Gastroesophageal sphincter (tissue), 4 donors: Measurements from ENCODE around the gene NAPB. TPM values are rescaled to one million over a fixed set of nuclear protein-coding genes. Genes with fewer than 3 reads are reported as not detected.

Experiments used
- ATAC-seq: fragments of 150-250 bp; one replicate; pipeline ENCODE4 v1.9.1; 2016; ENCODE audit warnings: mild to moderate bottlenecking, moderate library complexity
- H3K27ac ChIP-seq, 4 donors: fragments of 200-600 bp; sonication (generic) in 3 of 4; 1 replicate in 3 of 4; 2 replicates in 1 of 4; pipeline ENCODE4 v1.5.1; 2016 to 2019
- H3K27me3 ChIP-seq: fragments of 200-600 bp; sonication (generic); one replicate; pipeline ENCODE4 v1.5.1; 2019
- H3K36me3 ChIP-seq, 2 donors: fragments of 200-600 bp; sonication (generic); one replicate each; pipeline ENCODE4 v1.5.1; 2019; ENCODE audit warnings: control low read depth in 1 of 2
- H3K4me1 ChIP-seq, 3 donors: fragments of 200-600 bp; sonication (generic); 1 replicate in 2 of 3; 2 replicates in 1 of 3; pipeline ENCODE4 v1.5.1; 2016 to 2019; ENCODE audit warnings: control low read depth in 2 of 3
- H3K4me3 ChIP-seq, 2 donors: fragments of 200-600 bp; sonication (generic); one replicate each; pipeline ENCODE4 v1.5.1; 2019; ENCODE audit warnings: mild to moderate bottlenecking in 1 of 2, moderate library complexity in 1 of 2
- H3K9me3 ChIP-seq, 3 donors: fragments of 200-600 bp; sonication (generic); one replicate each; pipeline ENCODE4 v1.5.1; 2017 to 2019; ENCODE audit warnings: control low read depth in 2 of 3
- EP300 ChIP-seq: sonication (generic); formaldehyde crosslinking; IDR thresholded peaks from one replicate; pipeline ENCODE4 v1.6.1; 2017; ENCODE audit warnings: antibody characterized with exemption, mild to moderate bottlenecking
- POLR2A ChIP-seq, 2 donors: fragments of 450-650 bp; IDR thresholded peaks; one replicate each; pipeline ENCODE4 v1.6.1; 2017; ENCODE audit warnings: antibody characterized with exemption in 2 of 2, mild to moderate bottlenecking in 2 of 2, moderate library complexity in 1 of 2
- POLR2AphosphoS5 ChIP-seq: sonication (generic); formaldehyde crosslinking; IDR thresholded peaks from one replicate; pipeline ENCODE4 v1.6.1; 2017; ENCODE audit warnings: antibody characterized with exemption
- WGBS, 2 donors: methylation state at CpG; one replicate each; pipeline ENCODE4 v1.1.5; 2018; ENCODE audit warnings: low coverage in 1 of 2; 5-methylcytosine and 5-hydroxymethylcytosine counted together
- total RNA-seq, 4 donors: library from RNA; depleted of rRNA; stranded (reverse); fragments of >200 nt; gene quantifications; one replicate each; pipeline ENCODE4 v1.1.0, GENCODE V29; 2016
- TF ChIP-seq, protein P1 (sequence below), 4 experiments: fragments of 200-600 bp in 2 of 4; fragments of 450-650 bp in 2 of 4; sonication (generic) in 1 of 4; IDR thresholded peaks; one replicate each; pipeline ENCODE4 v1.5.1; 2017 to 2019; ENCODE audit warnings: antibody characterized with exemption in 4 of 4, mild to moderate bottlenecking in 2 of 4, moderate library complexity in 2 of 4

Gene NAPB
- total RNA-seq, 4 donors from 2014 or later: 14.0 to 20.1 (median 18.1) TPM

DNA sequence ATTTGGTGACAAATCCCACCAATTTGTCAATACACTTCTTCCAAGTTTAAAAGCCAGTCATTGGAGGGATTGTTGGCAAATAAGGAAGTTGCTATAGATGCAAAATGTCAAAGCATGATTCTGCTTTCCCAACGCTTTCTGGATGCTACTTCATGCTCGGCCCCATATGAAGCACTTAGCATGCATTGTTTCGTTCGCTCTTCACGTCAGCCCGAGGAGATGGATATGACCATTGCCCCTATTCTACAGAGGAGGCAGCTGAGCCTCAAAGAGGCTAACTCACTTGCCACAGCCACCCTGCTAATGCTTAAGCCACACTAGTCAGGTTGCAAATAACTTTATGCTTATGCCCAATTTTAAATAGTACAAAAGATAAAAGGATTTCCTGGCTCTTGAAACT is 73.5 kb downstream of the NAPB start:
- no peaks in the 10 kb centered on the region for H3K27me3 ChIP-seq
- H3K4me1 ChIP-seq: peaks cover 0 to 30% (median 11%) of the 10 kb centered on the region in 3 donors
- no peaks in the 10 kb centered on the region for H3K36me3 ChIP-seq
- no peaks in the 10 kb centered on the region for H3K9me3 ChIP-seq
- TF ChIP-seq, protein P1, sequence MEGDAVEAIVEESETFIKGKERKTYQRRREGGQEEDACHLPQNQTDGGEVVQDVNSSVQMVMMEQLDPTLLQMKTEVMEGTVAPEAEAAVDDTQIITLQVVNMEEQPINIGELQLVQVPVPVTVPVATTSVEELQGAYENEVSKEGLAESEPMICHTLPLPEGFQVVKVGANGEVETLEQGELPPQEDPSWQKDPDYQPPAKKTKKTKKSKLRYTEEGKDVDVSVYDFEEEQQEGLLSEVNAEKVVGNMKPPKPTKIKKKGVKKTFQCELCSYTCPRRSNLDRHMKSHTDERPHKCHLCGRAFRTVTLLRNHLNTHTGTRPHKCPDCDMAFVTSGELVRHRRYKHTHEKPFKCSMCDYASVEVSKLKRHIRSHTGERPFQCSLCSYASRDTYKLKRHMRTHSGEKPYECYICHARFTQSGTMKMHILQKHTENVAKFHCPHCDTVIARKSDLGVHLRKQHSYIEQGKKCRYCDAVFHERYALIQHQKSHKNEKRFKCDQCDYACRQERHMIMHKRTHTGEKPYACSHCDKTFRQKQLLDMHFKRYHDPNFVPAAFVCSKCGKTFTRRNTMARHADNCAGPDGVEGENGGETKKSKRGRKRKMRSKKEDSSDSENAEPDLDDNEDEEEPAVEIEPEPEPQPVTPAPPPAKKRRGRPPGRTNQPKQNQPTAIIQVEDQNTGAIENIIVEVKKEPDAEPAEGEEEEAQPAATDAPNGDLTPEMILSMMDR (IDR thresholded peaks at IDR 0.05): no peak
- H3K27ac ChIP-seq: no peak overlapping the region
- 98 to 100% methylated on average over 4 to 6 of the region's 6 CpGs for WGBS, 2 donors
- H3K4me3 ChIP-seq: no peak overlapping the region
- no peak for ATAC-seq

DNA sequence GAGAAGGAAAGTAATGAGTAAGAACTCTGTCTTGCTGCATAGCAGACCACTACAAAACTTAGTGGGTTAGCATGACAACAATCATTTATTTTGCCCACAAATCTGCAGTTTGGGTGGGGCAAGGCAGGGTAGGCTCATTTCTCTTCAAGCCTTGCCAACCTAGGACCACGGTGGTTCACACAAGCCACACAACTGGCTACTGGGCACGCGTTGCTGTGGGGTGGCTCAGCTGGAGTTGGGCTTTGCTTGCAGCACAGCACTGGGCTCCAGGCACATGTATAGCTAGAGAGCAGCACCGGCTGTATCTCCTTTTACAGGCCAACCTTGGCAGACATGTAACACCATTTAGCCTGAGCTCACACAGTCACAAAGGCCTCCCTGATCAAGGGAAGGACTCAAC is 75.3 kb downstream of the NAPB start:
- 100% methylated on average over 3 of the region's 4 CpGs; no CpG with 5 or more reads in 1 of the 2 donors for WGBS, 2 donors

DNA sequence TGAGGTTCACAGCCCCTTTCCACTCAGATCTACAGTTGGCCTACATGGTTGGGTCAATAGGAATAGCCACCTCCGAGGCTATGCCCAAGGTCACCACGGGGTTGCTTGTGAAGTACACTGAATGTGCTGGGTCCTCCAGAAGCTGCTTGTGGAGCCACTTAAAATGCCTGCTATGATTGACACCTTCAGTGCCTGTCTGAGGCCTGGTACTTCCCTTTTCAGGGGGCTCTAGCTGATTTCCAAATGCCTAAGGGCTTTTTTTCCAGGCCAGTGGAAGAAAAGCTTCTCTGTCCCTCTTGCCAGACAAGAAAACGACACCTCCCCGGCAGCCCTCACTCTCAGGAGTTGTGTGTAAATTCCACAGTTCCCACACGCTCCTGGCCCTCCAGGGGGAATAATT is 77.0 kb downstream of the NAPB start:
- Histone ChIP-seq H3K4me1 (peaks cover 0 to 19% (median 3%) of the 10 kb centered on the region in 3 donors), H3K4me3 (no peak overlapping the region), H3K27me3 (peaks cover 7% of the 10 kb centered on the region), H3K27ac (no peak overlapping the region), H3K9me3 (no peaks in the 10 kb centered on the region), H3K36me3 (no peaks in the 10 kb centered on the region)
- TF ChIP-seq, protein P1 (IDR thresholded peaks at IDR 0.05): no peak
- TF ChIP-seq POLR2AphosphoS5 (no peak), EP300 (no peak), POLR2A (IDR thresholded peaks at IDR 0.05) (no peak)
- no peak for ATAC-seq
- WGBS, 2 donors: no CpG with 5 or more reads among the region's 5 CpGs

More for the DNA sequence above, 75.3 kb downstream of the NAPB start:
- Histone ChIP-seq H3K27ac (no peak overlapping the region), H3K4me3 (no peak overlapping the region), H3K4me1 (peaks cover 0 to 13% (median 4%) of the 10 kb centered on the region in 3 donors), H3K9me3 (no peaks in the 10 kb centered on the region), H3K36me3 (no peaks in the 10 kb centered on the region), H3K27me3 (no peaks in the 10 kb centered on the region)
- no peak for ATAC-seq
- TF ChIP-seq, protein P1 (IDR thresholded peaks at IDR 0.05): no peak
- TF ChIP-seq POLR2A (IDR thresholded peaks at IDR 0.05) (no peak), POLR2AphosphoS5 (no peak), EP300 (no peak)

DNA sequence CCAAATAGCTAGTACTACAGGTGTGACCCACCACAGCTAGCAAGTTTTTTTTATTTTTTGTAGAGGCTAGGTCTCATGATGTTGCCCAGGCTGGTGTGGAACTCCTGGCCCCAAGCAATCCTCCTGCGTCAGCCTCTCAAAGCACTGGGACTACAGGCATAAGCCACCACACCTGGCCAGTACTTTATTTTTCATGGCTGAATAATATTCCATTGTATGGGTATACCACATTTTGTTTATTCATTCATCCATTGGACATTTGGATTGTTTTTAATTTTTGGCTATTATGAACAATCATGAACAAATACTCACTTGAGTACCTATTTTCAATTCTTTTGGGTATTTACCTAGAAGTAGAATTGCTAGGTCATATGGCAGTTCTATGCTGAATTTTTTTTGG is 77.7 kb downstream of the NAPB start:
- 88 to 100% methylated on average over 1 of the region's 1 CpG for WGBS, 2 donors
- Histone ChIP-seq H3K27me3 (peaks cover 7% of the 10 kb centered on the region), H3K27ac (no peak overlapping the region), H3K9me3 (no peaks in the 10 kb centered on the region), H3K36me3 (no peaks in the 10 kb centered on the region), H3K4me3 (no peak overlapping the region), H3K4me1 (peaks cover 0 to 12% (median 0%) of the 10 kb centered on the region in 3 donors)
- ATAC-seq: no peak
- TF ChIP-seq, protein P1 (IDR thresholded peaks at IDR 0.05): no peak
- TF ChIP-seq POLR2AphosphoS5 (no peak), POLR2A (IDR thresholded peaks at IDR 0.05) (no peak), EP300 (no peak)

DNA sequence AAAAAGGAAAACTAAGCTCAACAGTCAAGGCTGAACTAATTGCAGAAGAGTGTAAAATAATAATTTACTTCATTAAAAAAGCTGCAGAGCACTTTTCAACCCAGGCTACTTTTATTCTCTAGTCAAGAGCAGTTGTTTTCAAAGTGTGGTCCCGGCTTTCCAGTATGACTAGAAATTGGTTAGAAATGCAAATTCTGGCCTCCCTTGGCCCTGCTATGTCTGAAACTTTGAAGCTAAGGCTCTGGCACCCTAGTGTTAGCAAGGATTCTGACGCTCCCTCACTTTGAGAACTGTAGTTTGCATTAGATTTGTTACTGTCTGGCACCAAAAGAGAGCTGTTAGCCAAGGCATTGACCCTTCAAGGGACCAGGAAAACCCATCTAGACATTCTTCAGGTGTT is 80.2 kb downstream of the NAPB start:
- TF ChIP-seq, protein P1 (IDR thresholded peaks at IDR 0.05): no peak
- TF ChIP-seq POLR2AphosphoS5 (no peak), POLR2A (IDR thresholded peaks at IDR 0.05) (no peak)
- 49 to 60% methylated on average over 1 to 2 of the region's 2 CpGs for WGBS, 2 donors
- no peaks in the 10 kb centered on the region for H3K9me3 ChIP-seq
- peaks cover 7% of the 10 kb centered on the region for H3K27me3 ChIP-seq
- H3K4me3 ChIP-seq: no peak overlapping the region
- H3K36me3 ChIP-seq: no peaks in the 10 kb centered on the region
- no peak overlapping the region for H3K27ac ChIP-seq
- peaks cover 0 to 9% (median 0%) of the 10 kb centered on the region in 3 donors for H3K4me1 ChIP-seq
- ATAC-seq: no peak
